GM23338 (cell line): ENCODE measurements around the gene GRAMD2B. TPM values are rescaled to one million over a fixed set of nuclear protein-coding genes. Genes with fewer than 3 reads are reported as not detected.

ENCODE experiments used
- ATAC-seq: fragments of 200-7000 bp; cut with Tn5 transposase; 3 replicates; pipeline ENCODE4 v1.9.1; 2020
- DNase-seq: peaks from one replicate; pipeline ENCODE4 v3.0.0-alpha.2; 2015; ENCODE audit warnings: low spot score
- H2AFZ ChIP-seq: fragments of 200-600 bp; sonication (generic); 2 replicates; pipeline ENCODE4 v1.8.0; 2016; ENCODE audit warnings: antibody characterized with exemption, mild to moderate bottlenecking, moderate library complexity
- H3F3A ChIP-seq: fragments of 200-600 bp; sonication (generic); replicated peaks from 2 replicates; pipeline ENCODE4 v1.8.0; 2017; ENCODE audit warnings: antibody characterized with exemption, mixed run types, low read depth
- H3K27ac ChIP-seq: fragments of 200-600 bp; sonication (generic); 2 replicates; pipeline ENCODE4 v1.6.1; 2016; ENCODE audit warnings: low read depth
- H3K27me3 ChIP-seq: fragments of 200-600 bp; sonication (generic); 2 replicates; pipeline ENCODE4 v1.8.0; 2016; ENCODE audit warnings: mild to moderate bottlenecking, mixed run types, moderate library complexity; ENCODE audit not compliant: insufficient read depth
- H3K36me3 ChIP-seq: fragments of 200-600 bp; sonication (generic); 2 replicates; pipeline ENCODE4 v1.8.0; 2016; ENCODE audit warnings: mild to moderate bottlenecking; ENCODE audit not compliant: insufficient read depth
- H3K4me1 ChIP-seq: fragments of 200-600 bp; sonication (generic); 2 replicates; pipeline ENCODE4 v1.8.0; 2016; ENCODE audit warnings: mild to moderate bottlenecking, moderate library complexity; ENCODE audit not compliant: insufficient read depth
- H3K4me2 ChIP-seq: fragments of 200-600 bp; sonication (generic); 2 replicates; pipeline ENCODE4 v1.7.1; 2017; ENCODE audit warnings: mixed run types
- H3K4me3 ChIP-seq: fragments of 200-600 bp; sonication (generic); 2 replicates; pipeline ENCODE4 v1.6.1; 2016; ENCODE audit warnings: mixed run types
- H3K79me2 ChIP-seq: fragments of 200-600 bp; sonication (generic); replicated peaks from 2 replicates; pipeline ENCODE4 v1.8.0; 2017; ENCODE audit warnings: mild to moderate bottlenecking; ENCODE audit not compliant: insufficient read depth
- H3K9me2 ChIP-seq: fragments of 200-600 bp; sonication (generic); 2 replicates; pipeline ENCODE4 v1.8.0; 2017; ENCODE audit not compliant: insufficient read depth
- H4K20me1 ChIP-seq: fragments of 200-600 bp; sonication (generic); replicated peaks from 2 replicates; pipeline ENCODE4 v1.8.0; 2017; ENCODE audit warnings: mild to moderate bottlenecking; ENCODE audit not compliant: insufficient read depth
- H3K27ac Mint-ChIP-seq: 2 replicates; pipeline ENCODE4 v1.8.0; 2020; ENCODE audit warnings: inconsistent platforms, mild to moderate bottlenecking, moderate library complexity, mixed read lengths
- H3K27me3 Mint-ChIP-seq: 3 replicates; pipeline ENCODE4 v1.8.0; 2022; ENCODE audit warnings: low read depth, mild to moderate bottlenecking, moderate library complexity, mixed read lengths, inconsistent platforms; ENCODE audit not compliant: insufficient read depth, poor library complexity
- H3K36me3 Mint-ChIP-seq: 3 replicates; pipeline ENCODE4 v1.8.0; 2021; ENCODE audit warnings: low read depth, mild to moderate bottlenecking, inconsistent platforms, moderate library complexity, mixed read lengths
- H3K4me1 Mint-ChIP-seq: 3 replicates; pipeline ENCODE4 v1.8.0; 2020; ENCODE audit warnings: mild to moderate bottlenecking, inconsistent platforms, mixed read lengths
- H3K4me3 Mint-ChIP-seq: 3 replicates; pipeline ENCODE4 v1.8.0; 2021; ENCODE audit warnings: moderate library complexity, mild to moderate bottlenecking, inconsistent platforms, mixed read lengths
- H3K9me3 Mint-ChIP-seq: 3 replicates; pipeline ENCODE4 v1.8.0; 2020; ENCODE audit warnings: moderate library complexity, mild to moderate bottlenecking, inconsistent platforms, mixed read lengths
- JUNB ChIP-seq: IDR thresholded peaks from one replicate; pipeline ENCODE4 v1.6.1; 2016; ENCODE audit warnings: antibody characterized with exemption; ENCODE audit not compliant: unreplicated experiment
- NANOG ChIP-seq: IDR thresholded peaks from 2 replicates; pipeline ENCODE4 v1.6.1; 2016; ENCODE audit warnings: antibody characterized with exemption, borderline replicate concordance
- POLR2AphosphoS5 ChIP-seq: IDR thresholded peaks from 2 replicates; pipeline ENCODE4 v1.6.1; 2016; ENCODE audit warnings: antibody characterized with exemption, low read depth
- STAT1 ChIP-seq: IDR thresholded peaks from one replicate; pipeline ENCODE4 v1.6.1; 2016; ENCODE audit warnings: antibody characterized with exemption; ENCODE audit not compliant: unreplicated experiment
- ZNF331 ChIP-seq: fragments of 250-450 bp; sonication (Bioruptor Pico); IDR thresholded peaks from 2 replicates; pipeline ENCODE4 v1.5.0; 2020; ENCODE audit warnings: low read depth, mild to moderate bottlenecking, moderate library complexity
- polyA plus RNA-seq: library from polyadenylated mRNA; unstranded; fragments of >200 nt; fragmentation: Nextera tagmentation; extraction: Ambion mirVana; gene quantifications from 2 replicates; pipeline ENCODE4 v1.2.1, GENCODE V29; 2016
- total RNA-seq: library from RNA; depleted of rRNA; stranded (reverse); fragments of >200 nt; shearing (Covaris generic); gene quantifications from 2 replicates; pipeline ENCODE4 v1.2.3, GENCODE V29; 2014
- TF ChIP-seq, protein P1 (sequence below): IDR thresholded peaks from one replicate; pipeline ENCODE4 v1.6.1; 2018; ENCODE audit warnings: antibody characterized with exemption; ENCODE audit not compliant: unreplicated experiment
- TF ChIP-seq, protein P2 (sequence below), 2 experiments: fragments of 200-600 bp in 1 of 2; sonication (generic) in 1 of 2; conservative IDR thresholded peaks; 2 replicates each; pipeline versions ENCODE4 v1.5.1 to v1.6.1; 2016 to 2017; ENCODE audit warnings: antibody characterized with exemption in 2 of 2, low read depth in 2 of 2, mild to moderate bottlenecking in 2 of 2, moderate library complexity in 1 of 2
- TF ChIP-seq, protein P3 (sequence below): fragments of 250-450 bp; sonication (Bioruptor Pico); IDR thresholded peaks from 2 replicates; pipeline ENCODE4 v1.5.0; 2020; ENCODE audit warnings: mild to moderate bottlenecking, moderate library complexity

Gene GRAMD2B
- total and polyA plus RNA-seq, 2 experiments from 2014 or later, result 9.7 to 16.9 TPM

DNA sequence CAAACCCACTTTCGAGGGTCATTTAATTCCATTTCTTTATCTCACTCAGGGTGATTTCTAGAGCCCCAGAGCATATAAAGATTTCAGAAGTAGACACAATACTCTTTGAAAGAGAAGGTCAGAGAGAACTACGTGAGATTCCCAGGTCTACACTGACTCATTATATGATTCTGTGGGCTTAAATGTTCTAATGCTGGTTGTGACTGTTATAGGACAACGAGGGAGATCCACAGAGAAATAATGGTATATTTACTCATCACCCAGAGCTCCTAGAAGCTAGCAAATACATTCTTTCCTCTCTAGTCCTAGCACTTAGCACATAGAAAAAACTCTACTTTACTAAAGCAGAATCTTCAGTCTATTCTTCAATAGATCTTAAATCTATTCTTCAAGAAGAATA, 39.4 kb upstream of the GRAMD2B start:
- no peak for ATAC-seq
- Mint-ChIP-seq H3K27ac (no peak overlapping the region), H3K4me1 (peaks cover 12% of the 10 kb centered on the region; the same call in 2 of the 3 replicates), H3K36me3 (peaks cover 6% of the 10 kb centered on the region; the same call in 2 of the 3 replicates), H3K27me3 (no peaks in the 10 kb centered on the region), H3K4me3 (no peak overlapping the region), H3K9me3 (no peaks in the 10 kb centered on the region)
- no peak for TF ChIP-seq JUNB
- TF ChIP-seq ZNF331 (CRISPR knock-in tag), result no peak
- TF ChIP-seq, protein P1, sequence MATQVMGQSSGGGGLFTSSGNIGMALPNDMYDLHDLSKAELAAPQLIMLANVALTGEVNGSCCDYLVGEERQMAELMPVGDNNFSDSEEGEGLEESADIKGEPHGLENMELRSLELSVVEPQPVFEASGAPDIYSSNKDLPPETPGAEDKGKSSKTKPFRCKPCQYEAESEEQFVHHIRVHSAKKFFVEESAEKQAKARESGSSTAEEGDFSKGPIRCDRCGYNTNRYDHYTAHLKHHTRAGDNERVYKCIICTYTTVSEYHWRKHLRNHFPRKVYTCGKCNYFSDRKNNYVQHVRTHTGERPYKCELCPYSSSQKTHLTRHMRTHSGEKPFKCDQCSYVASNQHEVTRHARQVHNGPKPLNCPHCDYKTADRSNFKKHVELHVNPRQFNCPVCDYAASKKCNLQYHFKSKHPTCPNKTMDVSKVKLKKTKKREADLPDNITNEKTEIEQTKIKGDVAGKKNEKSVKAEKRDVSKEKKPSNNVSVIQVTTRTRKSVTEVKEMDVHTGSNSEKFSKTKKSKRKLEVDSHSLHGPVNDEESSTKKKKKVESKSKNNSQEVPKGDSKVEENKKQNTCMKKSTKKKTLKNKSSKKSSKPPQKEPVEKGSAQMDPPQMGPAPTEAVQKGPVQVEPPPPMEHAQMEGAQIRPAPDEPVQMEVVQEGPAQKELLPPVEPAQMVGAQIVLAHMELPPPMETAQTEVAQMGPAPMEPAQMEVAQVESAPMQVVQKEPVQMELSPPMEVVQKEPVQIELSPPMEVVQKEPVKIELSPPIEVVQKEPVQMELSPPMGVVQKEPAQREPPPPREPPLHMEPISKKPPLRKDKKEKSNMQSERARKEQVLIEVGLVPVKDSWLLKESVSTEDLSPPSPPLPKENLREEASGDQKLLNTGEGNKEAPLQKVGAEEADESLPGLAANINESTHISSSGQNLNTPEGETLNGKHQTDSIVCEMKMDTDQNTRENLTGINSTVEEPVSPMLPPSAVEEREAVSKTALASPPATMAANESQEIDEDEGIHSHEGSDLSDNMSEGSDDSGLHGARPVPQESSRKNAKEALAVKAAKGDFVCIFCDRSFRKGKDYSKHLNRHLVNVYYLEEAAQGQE, result no peak
- TF ChIP-seq STAT1, result no peak
- Histone ChIP-seq H3K27ac (no peak overlapping the region), H3K27me3 (no peaks in the 10 kb centered on the region), H3K4me1 (no peaks in the 10 kb centered on the region), H4K20me1 (no peaks in the 10 kb centered on the region), H3K36me3 (no peaks in the 10 kb centered on the region), H3K79me2 (no peaks in the 10 kb centered on the region), H3F3A (no peaks in the 10 kb centered on the region), H2AFZ (no peak overlapping the region), H3K9me2 (no peaks in the 10 kb centered on the region), H3K4me3 (no peak overlapping the region), H3K4me2 (no peak overlapping the region)
- DNase-seq, result no peak

DNA sequence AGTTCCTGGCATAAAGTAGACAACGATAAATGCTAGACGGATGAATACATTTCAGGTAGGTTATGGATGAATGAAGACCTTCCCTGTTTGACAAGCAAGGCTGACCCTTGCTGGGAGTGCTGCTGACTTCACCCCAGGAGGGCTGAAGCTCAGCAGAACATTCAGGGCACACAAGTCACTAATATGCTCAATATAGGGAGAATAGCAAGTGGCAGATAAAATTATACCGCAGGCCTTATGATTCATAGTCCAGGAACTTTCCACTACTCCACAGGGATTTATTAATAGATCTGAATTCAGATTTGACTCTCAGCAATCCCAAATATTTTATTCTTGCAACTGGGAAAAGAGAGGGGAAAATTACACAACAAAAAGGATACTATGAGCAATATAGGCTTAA, 38.2 kb upstream of the GRAMD2B start:
- H3K27ac ChIP-seq, result no peak overlapping the region
- TF ChIP-seq, protein P2, sequence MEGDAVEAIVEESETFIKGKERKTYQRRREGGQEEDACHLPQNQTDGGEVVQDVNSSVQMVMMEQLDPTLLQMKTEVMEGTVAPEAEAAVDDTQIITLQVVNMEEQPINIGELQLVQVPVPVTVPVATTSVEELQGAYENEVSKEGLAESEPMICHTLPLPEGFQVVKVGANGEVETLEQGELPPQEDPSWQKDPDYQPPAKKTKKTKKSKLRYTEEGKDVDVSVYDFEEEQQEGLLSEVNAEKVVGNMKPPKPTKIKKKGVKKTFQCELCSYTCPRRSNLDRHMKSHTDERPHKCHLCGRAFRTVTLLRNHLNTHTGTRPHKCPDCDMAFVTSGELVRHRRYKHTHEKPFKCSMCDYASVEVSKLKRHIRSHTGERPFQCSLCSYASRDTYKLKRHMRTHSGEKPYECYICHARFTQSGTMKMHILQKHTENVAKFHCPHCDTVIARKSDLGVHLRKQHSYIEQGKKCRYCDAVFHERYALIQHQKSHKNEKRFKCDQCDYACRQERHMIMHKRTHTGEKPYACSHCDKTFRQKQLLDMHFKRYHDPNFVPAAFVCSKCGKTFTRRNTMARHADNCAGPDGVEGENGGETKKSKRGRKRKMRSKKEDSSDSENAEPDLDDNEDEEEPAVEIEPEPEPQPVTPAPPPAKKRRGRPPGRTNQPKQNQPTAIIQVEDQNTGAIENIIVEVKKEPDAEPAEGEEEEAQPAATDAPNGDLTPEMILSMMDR (conservative IDR thresholded peaks at IDR 0.05; ENCODE audit: low read depth in 2 of 2), result no peak
- TF ChIP-seq NANOG, result no peak
- TF ChIP-seq POLR2AphosphoS5, result no peak
- no peak for TF ChIP-seq STAT1
- TF ChIP-seq, protein P3, sequence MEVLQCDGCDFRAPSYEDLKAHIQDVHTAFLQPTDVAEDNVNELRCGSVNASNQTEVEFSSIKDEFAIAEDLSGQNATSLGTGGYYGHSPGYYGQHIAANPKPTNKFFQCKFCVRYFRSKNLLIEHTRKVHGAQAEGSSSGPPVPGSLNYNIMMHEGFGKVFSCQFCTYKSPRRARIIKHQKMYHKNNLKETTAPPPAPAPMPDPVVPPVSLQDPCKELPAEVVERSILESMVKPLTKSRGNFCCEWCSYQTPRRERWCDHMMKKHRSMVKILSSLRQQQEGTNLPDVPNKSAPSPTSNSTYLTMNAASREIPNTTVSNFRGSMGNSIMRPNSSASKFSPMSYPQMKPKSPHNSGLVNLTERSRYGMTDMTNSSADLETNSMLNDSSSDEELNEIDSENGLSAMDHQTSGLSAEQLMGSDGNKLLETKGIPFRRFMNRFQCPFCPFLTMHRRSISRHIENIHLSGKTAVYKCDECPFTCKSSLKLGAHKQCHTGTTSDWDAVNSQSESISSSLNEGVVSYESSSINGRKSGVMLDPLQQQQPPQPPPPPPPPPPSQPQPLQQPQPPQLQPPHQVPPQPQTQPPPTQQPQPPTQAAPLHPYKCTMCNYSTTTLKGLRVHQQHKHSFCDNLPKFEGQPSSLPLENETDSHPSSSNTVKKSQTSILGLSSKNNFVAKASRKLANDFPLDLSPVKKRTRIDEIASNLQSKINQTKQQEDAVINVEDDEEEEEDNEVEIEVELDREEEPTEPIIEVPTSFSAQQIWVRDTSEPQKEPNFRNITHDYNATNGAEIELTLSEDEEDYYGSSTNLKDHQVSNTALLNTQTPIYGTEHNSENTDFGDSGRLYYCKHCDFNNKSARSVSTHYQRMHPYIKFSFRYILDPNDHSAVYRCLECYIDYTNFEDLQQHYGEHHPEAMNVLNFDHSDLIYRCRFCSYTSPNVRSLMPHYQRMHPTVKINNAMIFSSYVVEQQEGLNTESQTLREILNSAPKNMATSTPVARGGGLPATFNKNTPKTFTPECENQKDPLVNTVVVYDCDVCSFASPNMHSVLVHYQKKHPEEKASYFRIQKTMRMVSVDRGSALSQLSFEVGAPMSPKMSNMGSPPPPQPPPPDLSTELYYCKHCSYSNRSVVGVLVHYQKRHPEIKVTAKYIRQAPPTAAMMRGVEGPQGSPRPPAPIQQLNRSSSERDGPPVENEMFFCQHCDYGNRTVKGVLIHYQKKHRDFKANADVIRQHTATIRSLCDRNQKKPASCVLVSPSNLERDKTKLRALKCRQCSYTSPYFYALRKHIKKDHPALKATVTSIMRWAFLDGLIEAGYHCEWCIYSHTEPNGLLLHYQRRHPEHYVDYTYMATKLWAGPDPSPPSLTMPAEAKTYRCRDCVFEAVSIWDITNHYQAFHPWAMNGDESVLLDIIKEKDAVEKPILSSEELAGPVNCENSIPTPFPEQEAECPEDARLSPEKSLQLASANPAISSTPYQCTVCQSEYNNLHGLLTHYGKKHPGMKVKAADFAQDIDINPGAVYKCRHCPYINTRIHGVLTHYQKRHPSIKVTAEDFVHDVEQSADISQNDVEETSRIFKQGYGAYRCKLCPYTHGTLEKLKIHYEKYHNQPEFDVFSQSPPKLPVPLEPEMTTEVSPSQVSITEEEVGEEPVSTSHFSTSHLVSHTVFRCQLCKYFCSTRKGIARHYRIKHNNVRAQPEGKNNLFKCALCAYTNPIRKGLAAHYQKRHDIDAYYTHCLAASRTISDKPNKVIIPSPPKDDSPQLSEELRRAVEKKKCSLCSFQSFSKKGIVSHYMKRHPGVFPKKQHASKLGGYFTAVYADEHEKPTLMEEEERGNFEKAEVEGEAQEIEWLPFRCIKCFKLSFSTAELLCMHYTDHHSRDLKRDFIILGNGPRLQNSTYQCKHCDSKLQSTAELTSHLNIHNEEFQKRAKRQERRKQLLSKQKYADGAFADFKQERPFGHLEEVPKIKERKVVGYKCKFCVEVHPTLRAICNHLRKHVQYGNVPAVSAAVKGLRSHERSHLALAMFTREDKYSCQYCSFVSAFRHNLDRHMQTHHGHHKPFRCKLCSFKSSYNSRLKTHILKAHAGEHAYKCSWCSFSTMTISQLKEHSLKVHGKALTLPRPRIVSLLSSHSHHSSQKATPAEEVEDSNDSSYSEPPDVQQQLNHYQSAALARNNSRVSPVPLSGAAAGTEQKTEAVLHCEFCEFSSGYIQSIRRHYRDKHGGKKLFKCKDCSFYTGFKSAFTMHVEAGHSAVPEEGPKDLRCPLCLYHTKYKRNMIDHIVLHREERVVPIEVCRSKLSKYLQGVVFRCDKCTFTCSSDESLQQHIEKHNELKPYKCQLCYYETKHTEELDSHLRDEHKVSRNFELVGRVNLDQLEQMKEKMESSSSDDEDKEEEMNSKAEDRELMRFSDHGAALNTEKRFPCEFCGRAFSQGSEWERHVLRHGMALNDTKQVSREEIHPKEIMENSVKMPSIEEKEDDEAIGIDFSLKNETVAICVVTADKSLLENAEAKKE (CRISPR knock-in tag), result no peak

More for the DNA sequence above, 38.2 kb upstream of the GRAMD2B start:
- DNase-seq (no peak), ATAC-seq (no peak; the same call in 2 of the 3 replicates)
- Histone ChIP-seq H2AFZ (no peak overlapping the region), H3K27me3 (no peaks in the 10 kb centered on the region), H3K36me3 (no peaks in the 10 kb centered on the region), H3K9me2 (no peaks in the 10 kb centered on the region), H3K4me2 (no peak overlapping the region), H3K4me1 (no peaks in the 10 kb centered on the region), H4K20me1 (no peaks in the 10 kb centered on the region), H3K79me2 (no peaks in the 10 kb centered on the region), H3K4me3 (no peak overlapping the region), H3F3A (no peaks in the 10 kb centered on the region)
- H3K4me1 Mint-ChIP-seq, result peaks cover 12% of the 10 kb centered on the region; the same call in 2 of the 3 replicates
- H3K9me3 Mint-ChIP-seq, result no peaks in the 10 kb centered on the region
- H3K4me3 Mint-ChIP-seq, result no peak overlapping the region
- H3K27ac Mint-ChIP-seq, result no peak overlapping the region
- H3K27me3 Mint-ChIP-seq, result no peaks in the 10 kb centered on the region
- H3K36me3 Mint-ChIP-seq, result peaks cover 6% of the 10 kb centered on the region; the same call in 2 of the 3 replicates
